K562 (cell line): ENCODE data around the gene BAD. TPM values are rescaled to one million over a fixed set of nuclear protein-coding genes. Genes with fewer than 3 reads are reported as not detected.
"Not testable (repeated sequence)": the region's sequence is repeated elsewhere in the genome, so short reads cannot be mapped to it uniquely, and the experiment has no call there.

ENCODE experiments used
- ATAC-seq: fragments of 200-7000 bp; cut with Tn5 transposase; 3 replicates; pipeline ENCODE4 v1.9.1; 2020; ENCODE audit warnings: moderate library complexity
- BruUV-seq: library from RNA; stranded (reverse); fragments of 400-500 nt; replicated peaks from 2 replicates; lab custom pipeline; 2021; lab: Mats Ljungman, UMichigan
- CTCF ChIA-PET: fragments of 300-600 bp; formaldehyde crosslinking; extraction: SDS; loops from one replicate; lab custom pipeline; 2021; ENCODE audit warnings: low intra/inter-chr PET ratio; lab: Yijun Ruan, JAX
- POLR2A ChIA-PET: fragments of 300-600, 350-650 bp; sonication (Branson Sonifier 250); formaldehyde crosslinking; extraction: SDS; loops from one replicate; lab custom pipeline; 2021; ENCODE audit warnings: antibody characterized with exemption, inconsistent platforms; lab: Yijun Ruan, JAX
- DNase-seq, 4 experiments: peaks; one replicate each; pipeline versions ENCODE4 v3.0.0 to v3.0.0-alpha.2; 2011 to 2018; ENCODE audit warnings: low spot score in 3 of 4, mixed read lengths in 3 of 4; ENCODE audit errors: extremely low read depth in 1 of 4
- FAIRE-seq: peaks from 2 replicates; lab custom pipeline; 2011; peaks lifted over from hg19 to GRCh38; lab: Jason Lieb, UNC
- H2AFZ ChIP-seq: 2 replicates; pipeline ENCODE4 v1.6.0; 2011; ENCODE audit warnings: low read depth, low read length, control low read depth, inconsistent platforms
- H3K27ac ChIP-seq: fragments of 200-600 bp; 3 replicates; pipeline ENCODE4 v1.8.0; 2011; ENCODE audit warnings: low read depth, mild to moderate bottlenecking, control low read depth, inconsistent platforms, low read length, moderate library complexity, mixed read lengths; ENCODE audit errors: extremely low read depth
- H3K27me3 ChIP-seq, 2 experiments: fragments of 300-600 bp in 1 of 2; 2 replicates in 1 of 2; 3 replicates in 1 of 2; pipeline versions ENCODE4 v1.6.0 to v1.8.0; 2011; ENCODE audit warnings: inconsistent platforms in 2 of 2, low read length in 2 of 2, mild to moderate bottlenecking in 1 of 2, mixed read lengths in 1 of 2, moderate library complexity in 1 of 2; ENCODE audit not compliant: control insufficient read depth in 2 of 2, insufficient read depth in 2 of 2
- H3K36me3 ChIP-seq: fragments of 300-600 bp; 3 replicates; pipeline ENCODE4 v1.8.0; 2011; ENCODE audit warnings: mild to moderate bottlenecking, low read length, inconsistent platforms; ENCODE audit not compliant: control insufficient read depth, insufficient read depth
- H3K4me1 ChIP-seq, 2 experiments: fragments of 200-600 bp in 1 of 2; replicated peaks in 1 of 2; 2 replicates in 1 of 2; 3 replicates in 1 of 2; pipeline versions ENCODE4 v1.5.1 to v1.8.0; 2011; ENCODE audit warnings: inconsistent platforms in 2 of 2, low read length in 2 of 2, mild to moderate bottlenecking in 1 of 2, mixed read lengths in 1 of 2, moderate library complexity in 1 of 2; ENCODE audit not compliant: control insufficient read depth in 2 of 2, insufficient read depth in 2 of 2
- H3K4me2 ChIP-seq: 2 replicates; pipeline ENCODE4 v1.6.1; 2011; ENCODE audit warnings: low read length, control low read depth, inconsistent platforms, mixed read lengths; ENCODE audit not compliant: insufficient read depth
- H3K4me3 ChIP-seq: fragments of 200-600 bp; sonication (generic), shearing (Covaris generic); 2 replicates; pipeline ENCODE4 v1.5.1; 2016; ENCODE audit warnings: control low read depth, inconsistent platforms
- H3K79me2 ChIP-seq: fragments of 200-600 bp; 3 replicates; pipeline ENCODE4 v1.8.0; 2011; ENCODE audit warnings: low read length, inconsistent platforms; ENCODE audit not compliant: control insufficient read depth, insufficient read depth
- H3K9ac ChIP-seq, 2 experiments: 2 replicates each; pipeline versions ENCODE4 v1.6.0 to v1.6.1; 2011; ENCODE audit warnings: low read depth in 2 of 2, low read length in 2 of 2, control low read depth in 1 of 2, inconsistent platforms in 1 of 2, mild to moderate bottlenecking in 1 of 2, mixed read lengths in 1 of 2; ENCODE audit not compliant: insufficient read depth in 1 of 2
- H3K9me1 ChIP-seq: one replicate; pipeline ENCODE4 v1.6.0; 2011; ENCODE audit warnings: inconsistent platforms, mild to moderate bottlenecking, low read length, moderate library complexity; ENCODE audit not compliant: control insufficient read depth, insufficient read depth
- H3K9me3 ChIP-seq: replicated peaks from 2 replicates; pipeline ENCODE4 v1.5.1; 2011; ENCODE audit warnings: low read depth, low read length, inconsistent platforms; ENCODE audit not compliant: control insufficient read depth, insufficient read depth
- H4K20me1 ChIP-seq: replicated peaks from 2 replicates; pipeline ENCODE4 v1.6.1; 2011; ENCODE audit warnings: low read length, inconsistent platforms, mixed read lengths; ENCODE audit not compliant: control insufficient read depth, insufficient read depth
- BCL6 ChIP-seq: fragments of 250-450 bp; sonication (Bioruptor Pico); IDR thresholded peaks from 2 replicates; pipeline ENCODE4 v1.4.0; 2020
- BRF1 ChIP-seq: IDR thresholded peaks from 3 replicates; pipeline ENCODE4 v1.6.1; 2011; ENCODE audit warnings: borderline replicate concordance, mild to moderate bottlenecking; ENCODE audit not compliant: insufficient read length; ENCODE audit errors: extremely low read depth
- C11orf30 ChIP-seq: fragments of 450-650 bp; IDR thresholded peaks from 2 replicates; pipeline ENCODE4 v1.6.1; 2016; ENCODE audit warnings: low read depth, mild to moderate bottlenecking
- CHD4 ChIP-seq: fragments of 200-600 bp; sonication (generic); IDR thresholded peaks from 3 replicates; pipeline ENCODE4 v1.6.1; 2012; ENCODE audit warnings: low read depth, mild to moderate bottlenecking, mixed read lengths, low read length, inconsistent platforms; ENCODE audit not compliant: insufficient read depth, insufficient replicate concordance, poor library complexity, severe bottlenecking
- CTBP1 ChIP-seq: fragments of 450-650 bp; IDR thresholded peaks from 2 replicates; pipeline ENCODE4 v1.6.1; 2016; ENCODE audit warnings: borderline replicate concordance
- DPF2 ChIP-seq: fragments of 450-650 bp; IDR thresholded peaks from 2 replicates; pipeline ENCODE4 v1.6.1; 2016
- MCM7 ChIP-seq, 2 experiments: fragments of 450-650 bp; IDR thresholded peaks; 2 replicates each; pipeline ENCODE4 v1.6.1; 2016 to 2018
- MYC ChIP-seq, 2 experiments: fragments of 250-450 bp in 1 of 2; sonication (Bioruptor Pico) in 1 of 2; IDR thresholded peaks; 2 replicates each; pipeline versions ENCODE4 v1.5.1 to v1.6.1; 2012 to 2021; ENCODE audit warnings: low read depth in 2 of 2, borderline replicate concordance in 1 of 2, improper control_type of control experiment in 1 of 2, low read length in 1 of 2, mild to moderate bottlenecking in 1 of 2, moderate library complexity in 1 of 2
- NR0B1 ChIP-seq: fragments of 450-650 bp; IDR thresholded peaks from one replicate; pipeline ENCODE4 v1.6.1; 2018; ENCODE audit warnings: mild to moderate bottlenecking, moderate library complexity; ENCODE audit not compliant: partially characterized antibody
- POLR2G ChIP-seq: fragments of 200-400 bp; formaldehyde crosslinking; IDR thresholded peaks from 2 replicates; pipeline ENCODE4 v1.6.1; 2017; ENCODE audit warnings: low read depth, mild to moderate bottlenecking, antibody characterized with exemption, low read length, moderate library complexity
- PPARD ChIP-seq: fragments of 250-450 bp; sonication (Bioruptor Pico); IDR thresholded peaks from 2 replicates; pipeline ENCODE4 v1.8.0; 2022; ENCODE audit warnings: inconsistent platforms, mild to moderate bottlenecking, moderate library complexity
- PTTG1 ChIP-seq: fragments of 450-650 bp; IDR thresholded peaks from 2 replicates; pipeline ENCODE4 v1.6.1; 2016; ENCODE audit warnings: low read depth, mild to moderate bottlenecking, missing genetic modification characterization, missing compliant biosample characterization
- SLC30A9 ChIP-seq: fragments of 250-450 bp; sonication (Bioruptor Pico); IDR thresholded peaks from 2 replicates; pipeline ENCODE4 v1.8.0; 2022; ENCODE audit warnings: mild to moderate bottlenecking, moderate library complexity
- TAL1 ChIP-seq: fragments of 450-650 bp; IDR thresholded peaks from 2 replicates; pipeline ENCODE4 v1.6.1; 2016; ENCODE audit warnings: mild to moderate bottlenecking
- TEAD2 ChIP-seq: fragments of 450-650 bp; IDR thresholded peaks from 2 replicates; pipeline ENCODE4 v1.6.1; 2016; ENCODE audit warnings: missing genetic modification characterization, control low read depth, missing compliant biosample characterization
- ZBED1 ChIP-seq: IDR thresholded peaks from 2 replicates; pipeline ENCODE4 v1.6.1; 2014
- ZNF354B ChIP-seq: fragments of 250-450 bp; sonication (Bioruptor Pico); IDR thresholded peaks from 2 replicates; pipeline ENCODE4 v1.4.0; 2020
- WGBS: fragments of 100-300 bp; shearing (Covaris generic); methylation state at CpG from one replicate; pipeline ENCODE4 v1.1.6; 2016; ENCODE audit warnings: low coverage, mixed read lengths; ENCODE audit not compliant: insufficient coverage; ENCODE audit errors: missing lambda C conversion rate; 5-methylcytosine and 5-hydroxymethylcytosine counted together
- in situ Hi-C: fragments of 300-500 bp; cut with MboI; formaldehyde crosslinking; loops from 4 replicates; pipeline ENCODE4 v1.15.0; 2018; ENCODE audit warnings: inconsistent platforms, mixed read lengths
- intact Hi-C: fragments of 100-400 bp; cut with micrococcal nuclease; formaldehyde crosslinking; loops from 2 replicates; pipeline ENCODE4 v1.14.2; 2022
- polyA plus RNA-seq, 8 experiments: library from polyadenylated mRNA; depleted of rRNA in 4 of 8; stranded (reverse) in 5 of 8; unstranded in 3 of 8; fragments of >200 nt; fragmentation: Nextera tagmentation in 2 of 8; fragmentation: Illumina TruSeq in 1 of 8; extraction: Ambion mirVana in 2 of 8; extraction: Trizol in 1 of 8; gene quantifications; 2 replicates each; pipeline versions ENCODE4 v1.2.1 to v1.2.3, GENCODE V29; 2011 to 2014; ENCODE audit warnings: inconsistent platforms in 1 of 8, missing spikeins in 1 of 8
- total RNA-seq, 7 experiments: library from RNA; depleted of rRNA in 6 of 7; stranded (reverse); fragments of >200 nt in 6 of 7; fragmentation: Illumina TruSeq in 2 of 7; extraction: Trizol in 2 of 7; gene quantifications; 2 replicates each; pipeline versions ENCODE4 v1.2.1 to v1.2.3, GENCODE V29; 2011 to 2021; ENCODE audit warnings: low replicate concordance in 1 of 7

Gene BAD
- total and polyA plus RNA-seq, 9 of the 15 experiments (the other 6 are each of a cell fraction or from before 2014, with no cell fraction given) = 0.61 to 45.6 (median 11.8) TPM

DNA sequence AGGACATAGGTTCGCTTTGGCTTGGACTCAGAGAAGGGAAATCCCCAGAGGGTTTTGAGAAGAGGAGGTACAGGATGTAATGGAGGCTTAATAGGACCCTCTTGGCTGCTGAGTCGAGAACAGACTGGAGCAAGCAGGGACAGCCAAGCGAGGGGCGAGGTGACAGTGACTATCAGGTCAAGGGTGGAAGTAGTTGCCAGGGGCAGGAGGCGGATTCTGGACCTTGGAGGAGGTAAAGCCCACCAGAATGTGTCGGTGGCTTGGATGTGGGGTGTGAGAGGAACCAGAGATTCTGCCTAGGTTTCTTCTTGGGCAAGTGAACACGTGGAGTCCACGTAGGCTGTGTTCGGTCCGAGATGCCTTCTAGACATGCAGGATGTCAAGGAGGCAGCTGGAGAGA, 28.5 kb upstream of the BAD start:
- Histone ChIP-seq H3K4me3 (no peak overlapping the region), H4K20me1 (no peaks in the 10 kb centered on the region; the same call in 1 of the 2 replicates), H3K27me3 (no peaks in the 10 kb centered on the region), H3K4me2 (no peak overlapping the region), H3K9me1 (no peaks in the 10 kb centered on the region), H3K27ac (no peak overlapping the region; the same call in 2 of the 3 replicates), H3K9ac (peak overlapping the region in 1 of 2 experiments; percentile 32; a peak in 2 of 4 replicates), H3K4me1 (peaks cover 0 to 49% of the 10 kb centered on the region in 2 experiments; a peak in 3 of 5 replicates), H2AFZ (no peak overlapping the region), H3K9me3 (no peaks in the 10 kb centered on the region), H3K79me2 (peaks cover 46% of the 10 kb centered on the region)
- 88% methylated on average over 10 of the region's 10 CpGs for WGBS
- ATAC-seq (no peak), DNase-seq (no peak), FAIRE-seq (no peak)
- BruUV-seq = no TSS peak
- intact Hi-C loops (no loop called here), in situ Hi-C loops (no loop called here)
- no peak for TF ChIP-seq NR0B1
- TF ChIP-seq PTTG1 (tag) = no peak
- no peak for TF ChIP-seq PPARD (CRISPR knock-in tag)
- TF ChIP-seq DPF2 = no peak
- no peak for TF ChIP-seq CHD4
- TF ChIP-seq ZNF354B (CRISPR knock-in tag) = no peak
- TF ChIP-seq BCL6 (CRISPR knock-in tag) = no peak
- no peak for TF ChIP-seq MYC (IDR thresholded peaks at IDR 0.05; ENCODE audit: low read depth, low read length)
- no peak for TF ChIP-seq MYC (CRISPR knock-in tag; IDR thresholded peaks at IDR 0.05; ENCODE audit: borderline replicate concordance, low read depth)
- no peak for TF ChIP-seq ZBED1
- no peak for TF ChIP-seq TEAD2
- no peak for TF ChIP-seq C11orf30
- TF ChIP-seq TAL1 = no peak
- no peak for TF ChIP-seq SLC30A9 (CRISPR knock-in tag)
- TF ChIP-seq CTBP1 = no peak
- no peak for TF ChIP-seq BRF1
- no peak for TF ChIP-seq POLR2G
- TF ChIP-seq MCM7 (IDR thresholded peaks at IDR 0.05) = no peak
- TF ChIP-seq, all 486 proteins: peak for 0
- ChIA-PET CTCF (no interaction called here), POLR2A (interaction anchor here (0.5 kb wide), 1 partner anchor 118 kb away, joined by 5 read pairs; no protein-coding TSS in a partner anchor)
- peaks cover 65% of the 10 kb centered on the region for H3K36me3 ChIP-seq

DNA sequence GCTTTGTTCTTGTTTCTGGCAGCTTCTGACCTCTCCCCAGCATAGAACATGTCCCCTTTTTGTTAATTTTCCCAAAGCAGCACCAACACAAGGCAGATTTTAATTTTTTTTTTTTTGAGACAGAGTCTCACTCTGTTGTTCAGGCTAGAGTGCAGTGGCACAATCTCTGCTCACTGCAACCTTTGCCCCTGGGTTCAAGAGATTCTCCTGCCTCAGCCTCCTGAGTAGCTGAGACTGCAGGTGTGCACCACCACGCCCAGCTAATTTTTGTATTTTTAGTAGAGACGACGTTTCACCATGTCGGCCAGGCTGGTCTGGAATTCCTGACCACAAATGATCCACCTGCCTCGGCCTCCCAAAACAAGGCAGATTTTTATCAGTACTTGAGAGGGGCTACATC, 23.3 kb upstream of the BAD start:
- peaks cover 38% of the 10 kb centered on the region for H3K36me3 ChIP-seq
- peak overlapping the region; percentile 100; the same call in 1 of the 2 replicates for H3K4me2 ChIP-seq
- DNase-seq, H3K27me3 ChIP-seq, FAIRE-seq, BruUV-seq, H4K20me1 ChIP-seq, H3K4me3 ChIP-seq, CTCF ChIA-PET, ATAC-seq, H3K27ac ChIP-seq, POLR2A ChIA-PET, H3K9me1 ChIP-seq, H2AFZ ChIP-seq, H3K9me3 ChIP-seq, in situ Hi-C loops: not testable (repeated sequence)
- H3K4me1 ChIP-seq = peaks cover 29 to 45% of the 10 kb centered on the region in 2 experiments
- WGBS = 70% methylated on average over 5 of the region's 5 CpGs
- intact Hi-C loops = loop anchor here (10.0 kb wide), 2 partner anchors 63 to 473 kb away; partner anchors contain the start of genes FKBP2, MARK2 and PPP1R14B
- peaks cover 56% of the 10 kb centered on the region for H3K79me2 ChIP-seq
- peak overlapping the region in 1 of 2 experiments; percentile 98; a peak in 1 of 4 replicates for H3K9ac ChIP-seq
